ENCODE data around the gene LAMB1. TPM values are rescaled to one million over a fixed set of nuclear protein-coding genes. Genes with fewer than 3 reads are reported as not detected.
A peak's percentile ranks its signal among the peaks of the same experiment; 100 is the strongest.

The LAMB1 gene
- total and polyA plus RNA-seq, 2 of the 13 experiments (the other 11 are each of a cell fraction or from before 2014, with no cell fraction given), result 109 to 124 TPM

GRCh38 chr7:107890962-107891635 is 111.9 kb downstream of the LAMB1 start, which contains the start of gene DLD (continued):
- 0 out of 2 replicates have a peak, but pooled peaks have one; percentile 51 for TF ChIP-seq ZSCAN5A (CRISPR knock-in tag; IDR thresholded peaks at IDR 0.05; ENCODE audit: borderline replicate concordance)
- TF ChIP-seq XRCC5 (optimal IDR thresholded peaks at IDR 0.05; ENCODE audit: low read length), result peak; percentile 82
- no peak for TF ChIP-seq ZFP37 (CRISPR knock-in tag; IDR thresholded peaks at IDR 0.05; ENCODE audit: borderline replicate concordance)
- no peak for TF ChIP-seq ZNF879 (CRISPR knock-in tag; IDR thresholded peaks at IDR 0.05)
- TF ChIP-seq, protein P1, sequence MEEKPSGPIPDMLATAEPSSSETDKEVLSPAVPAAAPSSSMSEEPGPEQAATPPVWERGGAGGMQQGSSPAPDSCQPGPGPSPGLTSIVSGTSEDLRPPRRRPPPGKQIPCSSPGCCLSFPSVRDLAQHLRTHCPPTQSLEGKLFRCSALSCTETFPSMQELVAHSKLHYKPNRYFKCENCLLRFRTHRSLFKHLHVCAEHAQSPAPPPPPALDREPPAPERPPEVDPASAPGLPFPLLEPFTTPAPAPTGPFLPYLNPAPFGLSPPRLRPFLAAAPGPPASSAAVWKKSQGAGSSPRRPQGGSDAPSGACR (CRISPR knock-in tag; IDR thresholded peaks at IDR 0.05), result no peak
- peak; percentile 67; the same call in 1 of the 2 replicates for TF ChIP-seq GATAD2A (CRISPR knock-in tag; IDR thresholded peaks at IDR 0.05)
- peak; percentile 97 for TF ChIP-seq ZNF230 (CRISPR knock-in tag; IDR thresholded peaks at IDR 0.05)
- TF ChIP-seq SOX13 (IDR thresholded peaks at IDR 0.05), result no peak
- TF ChIP-seq SOX13 (CRISPR knock-in tag; conservative IDR thresholded peaks at IDR 0.05 in 1 of 2, IDR thresholded peaks at IDR 0.05 in 1 of 2), result 0 out of 4 replicates have a peak, but pooled peaks of 1 of the 2 experiments have one; percentile 12
- no peak for TF ChIP-seq RXRB (CRISPR knock-in tag; IDR thresholded peaks at IDR 0.05; ENCODE audit: borderline replicate concordance)
- TF ChIP-seq, protein P2, sequence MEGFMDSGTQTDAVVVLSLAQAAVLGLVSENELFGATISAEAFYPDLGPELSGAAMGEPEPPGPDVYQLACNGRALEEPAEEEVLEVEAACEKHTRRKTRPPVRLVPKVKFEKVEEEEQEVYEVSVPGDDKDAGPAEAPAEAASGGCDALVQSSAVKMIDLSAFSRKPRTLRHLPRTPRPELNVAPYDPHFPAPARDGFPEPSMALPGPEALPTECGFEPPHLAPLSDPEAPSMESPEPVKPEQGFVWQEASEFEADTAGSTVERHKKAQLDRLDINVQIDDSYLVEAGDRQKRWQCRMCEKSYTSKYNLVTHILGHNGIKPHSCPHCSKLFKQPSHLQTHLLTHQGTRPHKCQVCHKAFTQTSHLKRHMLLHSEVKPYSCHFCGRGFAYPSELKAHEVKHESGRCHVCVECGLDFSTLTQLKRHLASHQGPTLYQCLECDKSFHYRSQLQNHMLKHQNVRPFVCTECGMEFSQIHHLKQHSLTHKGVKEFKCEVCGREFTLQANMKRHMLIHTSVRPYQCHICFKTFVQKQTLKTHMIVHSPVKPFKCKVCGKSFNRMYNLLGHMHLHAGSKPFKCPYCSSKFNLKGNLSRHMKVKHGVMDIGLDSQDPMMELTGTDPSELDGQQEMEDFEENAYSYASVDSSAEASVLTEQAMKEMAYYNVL (CRISPR knock-in tag; IDR thresholded peaks at IDR 0.05; ENCODE audit: borderline replicate concordance), result no peak
- peak; percentile 89 for TF ChIP-seq GLI4 (CRISPR knock-in tag; IDR thresholded peaks at IDR 0.05; ENCODE audit: borderline replicate concordance)
- TF ChIP-seq ZNF326 (CRISPR knock-in tag; IDR thresholded peaks at IDR 0.05; ENCODE audit: borderline replicate concordance), result no peak
- peak; percentile 47 for TF ChIP-seq FOXO1 (CRISPR knock-in tag; IDR thresholded peaks at IDR 0.05)
- peak; percentile 90 for TF ChIP-seq KDM2A (CRISPR knock-in tag; IDR thresholded peaks at IDR 0.05; ENCODE audit: borderline replicate concordance, low read depth)
- peak; percentile 90 for TF ChIP-seq TBX2 (CRISPR knock-in tag; IDR thresholded peaks at IDR 0.05; ENCODE audit: borderline replicate concordance)
- TF ChIP-seq TFE3 (CRISPR knock-in tag; IDR thresholded peaks at IDR 0.05), result peak; percentile 65
- TF ChIP-seq GATAD1 (CRISPR knock-in tag; IDR thresholded peaks at IDR 0.05), result peak; percentile 90
- TF ChIP-seq ZNF790 (CRISPR knock-in tag; IDR thresholded peaks at IDR 0.05; ENCODE audit: borderline replicate concordance), result no peak
- TF ChIP-seq POLR2A (IDR thresholded peaks at IDR 0.05; ENCODE audit: insufficient read depth in 1 of 2, low read depth in 2 of 2, low read length in 2 of 2), result peak; percentile 75 to 85
- no peak for TF ChIP-seq MEIS2 (CRISPR knock-in tag; IDR thresholded peaks at IDR 0.05)
- TF ChIP-seq U2AF2 (IDR thresholded peaks at IDR 0.05; ENCODE audit: low read depth, low read length), result no peak
- TF ChIP-seq SMARCE1 (IDR thresholded peaks at IDR 0.05; ENCODE audit: borderline replicate concordance), result no peak
- no peak for TF ChIP-seq ZNF543 (CRISPR knock-in tag; IDR thresholded peaks at IDR 0.05)
- 0 out of 2 replicates have a peak, but pooled peaks have one; percentile 16 for TF ChIP-seq PRMT3 (CRISPR knock-in tag; IDR thresholded peaks at IDR 0.05; ENCODE audit: borderline replicate concordance, low read depth)
- TF ChIP-seq ZNF547 (CRISPR knock-in tag; IDR thresholded peaks at IDR 0.05), result peak; percentile 94

All from HepG2 (cell line).